PC-3 (cell line): ENCODE measurements around the gene LCAT. TPM values are rescaled to one million over a fixed set of nuclear protein-coding genes. Genes with fewer than 3 reads are reported as not detected.

Experiments used
- ATAC-seq: fragments of 200-7000 bp; cut with Tn5 transposase; 2 replicates; pipeline ENCODE4 v1.9.1; 2020; ENCODE audit warnings: mild to moderate bottlenecking, moderate library complexity
- BruUV-seq: library from RNA; stranded (reverse); fragments of 400-500 nt; replicated peaks from 2 replicates; lab custom pipeline; 2021; lab: Mats Ljungman, UMichigan
- CTCF ChIA-PET: fragments of 300-600 bp; sonication (Branson Sonifier 250); formaldehyde crosslinking; loops from one replicate; lab custom pipeline; 2022; ENCODE audit warnings: antibody characterized with exemption; lab: Charles Lee
- POLR2A ChIA-PET: fragments of 300-600 bp; sonication (Branson Sonifier 250); formaldehyde crosslinking; loops from one replicate; lab custom pipeline; 2022; ENCODE audit warnings: antibody characterized with exemption; ENCODE audit not compliant: unreplicated experiment; lab: Charles Lee
- DNase-seq: peaks from one replicate; pipeline ENCODE4 v3.0.0-alpha.2; 2015
- H2AFZ ChIP-seq: fragments of 300-600 bp; sonication (generic); 2 replicates; pipeline ENCODE4 v1.6.0; 2016; ENCODE audit warnings: antibody characterized with exemption, low read length
- H3F3A ChIP-seq: fragments of 300-600 bp; sonication (generic); one replicate; pipeline ENCODE4 v1.6.0; 2017; ENCODE audit warnings: antibody characterized with exemption, low read length, control low read depth, mild to moderate bottlenecking; ENCODE audit not compliant: unreplicated experiment
- H3K27ac ChIP-seq: fragments of 300-600 bp; sonication (generic); 2 replicates; pipeline ENCODE4 v1.5.1; 2016; ENCODE audit warnings: mild to moderate bottlenecking, low read length
- H3K27me3 ChIP-seq: fragments of 300-600 bp; sonication (generic); 2 replicates; pipeline ENCODE4 v1.6.1; 2016; ENCODE audit warnings: low read length, mixed read lengths
- H3K36me3 ChIP-seq: fragments of 300-600 bp; sonication (generic); 2 replicates; pipeline ENCODE4 v1.6.1; 2016; ENCODE audit warnings: low read depth, mixed run types, low read length, mixed read lengths
- H3K4me1 ChIP-seq: fragments of 300-600 bp; sonication (generic); 2 replicates; pipeline ENCODE4 v1.5.1; 2016; ENCODE audit warnings: low read length; ENCODE audit not compliant: insufficient read depth
- H3K4me2 ChIP-seq: fragments of 300-600 bp; sonication (generic); 2 replicates; pipeline ENCODE4 v1.6.0; 2016; ENCODE audit warnings: low read length
- H3K4me3 ChIP-seq: fragments of 300-600 bp; sonication (generic); 2 replicates; pipeline ENCODE4 v1.5.1; 2016; ENCODE audit warnings: mild to moderate bottlenecking, low read length, mixed read lengths
- H3K79me2 ChIP-seq: fragments of 300-600 bp; sonication (generic); 2 replicates; pipeline ENCODE4 v1.6.1; 2017; ENCODE audit warnings: low read length, mixed read lengths
- H3K9ac ChIP-seq: fragments of 300-600 bp; sonication (generic); 2 replicates; pipeline ENCODE4 v1.6.0; 2016; ENCODE audit warnings: mild to moderate bottlenecking, low read length
- H3K9me2 ChIP-seq: fragments of 300-600 bp; sonication (generic); replicated peaks from 2 replicates; pipeline ENCODE4 v1.6.1; 2016; ENCODE audit warnings: mixed run types, low read length, mixed read lengths
- H3K9me3 ChIP-seq: fragments of 300-600 bp; sonication (generic); 2 replicates; pipeline ENCODE4 v1.6.1; 2016; ENCODE audit warnings: low read length, mixed read lengths
- H4K20me1 ChIP-seq: fragments of 300-600 bp; sonication (generic); 2 replicates; pipeline ENCODE4 v1.6.1; 2016; ENCODE audit warnings: low read length, mixed read lengths
- CTCF ChIP-seq: fragments of 300-600 bp; sonication (generic); conservative IDR thresholded peaks from 2 replicates; pipeline ENCODE4 v1.5.1; 2017; ENCODE audit warnings: antibody characterized with exemption, low read depth, mild to moderate bottlenecking, low read length
- EZH2 ChIP-seq: fragments of 300-600 bp; sonication (generic); IDR thresholded peaks from one replicate; pipeline ENCODE4 v1.6.1; 2017; ENCODE audit warnings: antibody characterized with exemption, mild to moderate bottlenecking, low read length; ENCODE audit not compliant: unreplicated experiment
- EZH2phosphoT487 ChIP-seq: fragments of 300-600 bp; sonication (generic); IDR thresholded peaks from 2 replicates; pipeline ENCODE4 v1.6.1; 2018; ENCODE audit warnings: mild to moderate bottlenecking, antibody characterized with exemption, low read length, borderline replicate concordance
- intact Hi-C: fragments of 100-400 bp; cut with micrococcal nuclease; formaldehyde crosslinking; loops from 2 replicates; pipeline ENCODE4 v1.9.0; 2023
- total RNA-seq: library from RNA; depleted of rRNA; stranded (reverse); fragments of >200 nt; gene quantifications from 2 replicates; pipeline ENCODE4 v1.2.3, GENCODE V29; 2014

The LCAT gene
- total RNA-seq, 1 experiment from 2014 or later: 3.2 TPM

DNA sequence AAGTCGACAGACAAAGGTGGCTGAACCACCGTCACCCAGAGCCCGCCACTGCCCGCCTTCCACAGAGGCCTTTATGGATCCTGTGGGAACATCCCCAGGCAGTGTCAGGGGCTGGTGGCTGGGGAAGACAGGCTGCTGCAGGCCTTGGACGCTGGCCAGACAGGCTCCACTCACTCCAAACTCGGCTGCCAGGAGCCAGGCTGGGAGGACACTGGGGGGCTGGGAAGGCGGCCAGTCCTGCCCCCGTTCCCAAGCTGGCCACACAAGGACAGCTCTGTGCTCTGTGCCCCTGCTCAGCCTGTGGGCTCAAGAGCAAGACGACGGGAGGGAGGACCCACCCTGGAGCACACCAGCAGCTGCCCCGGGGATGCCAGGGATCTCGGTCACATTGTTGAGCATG is 7.6 kb upstream of the LCAT start:
- H3K27ac ChIP-seq: no peak overlapping the region
- POLR2A ChIA-PET: no interaction called here
- BruUV-seq: no TSS peak
- H3K9me2 ChIP-seq: no peaks in the 10 kb centered on the region
- intact Hi-C loops: no loop called here
- H3K4me3 ChIP-seq: no peak overlapping the region
- DNase-seq (no peak), ATAC-seq (no peak)
- no peak overlapping the region for H2AFZ ChIP-seq
- no peaks in the 10 kb centered on the region for H3K79me2 ChIP-seq
- no peaks in the 10 kb centered on the region; the same call in 1 of the 2 replicates for H3K36me3 ChIP-seq
- no peaks in the 10 kb centered on the region for H3K4me1 ChIP-seq
- no peaks in the 10 kb centered on the region for H3K27me3 ChIP-seq
- H3F3A ChIP-seq: no peaks in the 10 kb centered on the region
- H4K20me1 ChIP-seq: no peaks in the 10 kb centered on the region
- TF ChIP-seq EZH2 (no peak), EZH2phosphoT487 (no peak)
- no peak overlapping the region for H3K4me2 ChIP-seq
- H3K9ac ChIP-seq: no peak overlapping the region
- CTCF ChIA-PET: no interaction called here
- no peaks in the 10 kb centered on the region for H3K9me3 ChIP-seq

GRCh38 chr16:67950335-67950843 is 6.5 kb upstream of the LCAT start:
- ChIA-PET CTCF (interaction anchor here (0.6 kb wide), 1 partner anchor 66 kb away, joined by 4 read pairs; the partner anchor contains the start of gene NRN1L), POLR2A (no interaction called here)
- Histone ChIP-seq H4K20me1 (no peaks in the 10 kb centered on the region), H3K27me3 (no peaks in the 10 kb centered on the region), H3K4me3 (no peak overlapping the region), H3K27ac (no peak overlapping the region), H3K9me3 (no peaks in the 10 kb centered on the region), H3K9ac (no peak overlapping the region), H3K4me2 (no peak overlapping the region), H3K79me2 (no peaks in the 10 kb centered on the region), H3K4me1 (no peaks in the 10 kb centered on the region), H2AFZ (no peak overlapping the region), H3K36me3 (no peaks in the 10 kb centered on the region; the same call in 1 of the 2 replicates), H3K9me2 (no peaks in the 10 kb centered on the region), H3F3A (no peaks in the 10 kb centered on the region)
- no peak for TF ChIP-seq EZH2phosphoT487
- no peak for TF ChIP-seq EZH2
- no peak for TF ChIP-seq CTCF
- intact Hi-C loops: no loop called here
- DNase-seq: no peak
- ATAC-seq: no peak
- no TSS peak for BruUV-seq

GRCh38 chr16:67949645-67950044 is 5.7 kb upstream of the LCAT start:
- H3K4me1 ChIP-seq: no peaks in the 10 kb centered on the region
- TF ChIP-seq EZH2phosphoT487: no peak
- no peak for TF ChIP-seq EZH2
- TF ChIP-seq CTCF: no peak
- H3K4me3 ChIP-seq: no peak overlapping the region
- H4K20me1 ChIP-seq: no peaks in the 10 kb centered on the region
- H3K9ac ChIP-seq: no peak overlapping the region
- H2AFZ ChIP-seq: no peak overlapping the region
- H3K9me2 ChIP-seq: no peaks in the 10 kb centered on the region
- ATAC-seq (no peak), DNase-seq (no peak)
- H3K27me3 ChIP-seq: no peaks in the 10 kb centered on the region
- no TSS peak for BruUV-seq
- intact Hi-C loops: no loop called here
- H3K79me2 ChIP-seq: no peaks in the 10 kb centered on the region
- H3K4me2 ChIP-seq: no peak overlapping the region
- no peaks in the 10 kb centered on the region; the same call in 1 of the 2 replicates for H3K36me3 ChIP-seq
- no peaks in the 10 kb centered on the region for H3F3A ChIP-seq
- CTCF ChIA-PET: interaction anchor here (0.6 kb wide), 1 partner anchor 65 kb away, joined by 4 read pairs; the partner anchor contains the start of gene NRN1L
- POLR2A ChIA-PET: no interaction called here
- H3K9me3 ChIP-seq: no peaks in the 10 kb centered on the region
- no peak overlapping the region for H3K27ac ChIP-seq
